Measurements from ENCODE around the gene BACE2. TPM values are rescaled to one million over a fixed set of nuclear protein-coding genes. Genes with fewer than 3 reads are reported as not detected.

BACE2 gene
- total RNA-seq, 1 donor from 2014 or later: 16.8 TPM

DNA sequence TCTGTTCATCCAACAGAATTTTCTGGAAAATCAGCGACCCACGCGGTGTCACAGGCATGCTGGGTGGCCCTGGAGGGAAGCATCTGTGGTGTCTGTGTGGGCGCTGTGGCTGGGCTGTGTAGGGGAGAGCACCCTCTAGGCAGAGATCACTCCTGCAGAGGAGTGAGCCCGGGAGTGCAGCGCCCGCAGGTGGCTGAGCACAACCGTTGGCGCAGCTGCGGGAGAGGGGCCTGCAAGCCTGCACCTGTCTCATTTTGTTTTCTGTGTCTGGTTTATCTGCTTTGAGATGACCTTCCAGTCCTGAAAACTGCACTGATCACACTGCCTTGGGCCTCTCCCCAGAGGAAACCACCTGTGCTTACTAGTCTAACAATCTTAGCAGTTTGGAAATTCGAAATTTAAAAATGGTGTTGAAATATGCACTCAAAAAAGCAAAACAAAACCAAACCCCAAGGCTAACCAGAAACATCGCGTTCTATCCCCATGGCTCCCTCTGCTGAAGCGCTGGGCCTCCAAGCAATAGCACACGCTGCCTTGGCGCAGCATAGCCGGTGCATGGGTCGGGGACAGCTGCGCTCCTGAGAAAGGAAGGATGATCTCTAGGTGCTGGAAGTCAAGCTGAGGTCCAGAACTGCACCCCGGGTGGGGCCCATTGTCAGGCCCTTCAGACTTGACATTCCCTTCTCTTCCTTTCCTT lies 153.4 kb downstream of the BACE2 start:
- no peaks in the 10 kb centered on the region for H3K9me3 Mint-ChIP-seq (ENCODE audit: unreplicated experiment)
- H3K4me2 ChIP-seq (ENCODE audit: low read length): no peak overlapping the region

DNA sequence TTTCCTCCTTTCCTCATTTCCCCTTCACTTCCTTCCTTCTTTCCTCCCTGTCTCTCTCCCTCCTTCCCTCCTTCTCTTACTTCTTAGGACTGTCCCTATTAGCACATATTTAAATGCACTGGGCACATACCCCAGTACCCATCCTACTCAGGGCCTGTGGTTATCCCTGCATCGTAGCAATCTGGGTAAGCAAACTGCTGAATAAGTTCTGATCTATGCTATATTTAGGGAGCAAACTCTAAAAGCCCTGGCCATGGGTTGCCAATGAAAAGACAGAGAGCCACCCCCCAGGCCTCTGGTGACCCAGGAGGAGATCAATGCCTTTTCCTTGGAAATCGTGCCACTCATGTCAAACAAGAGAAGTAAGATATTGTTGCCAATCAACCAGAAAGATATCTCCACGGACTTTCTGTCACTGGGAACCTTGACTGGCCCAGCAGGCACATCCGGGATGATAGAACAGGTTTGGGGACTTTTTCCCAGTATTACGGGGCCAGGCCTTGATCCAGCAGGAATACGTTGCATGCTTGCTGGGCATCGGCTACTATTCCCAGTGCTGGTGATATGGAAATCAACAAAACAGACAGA lies 154.0 kb downstream of the BACE2 start:
- no peaks in the 10 kb centered on the region for H3K4me1 Mint-ChIP-seq (ENCODE audit: low read depth, unreplicated experiment)
- H3K4me1 ChIP-seq (ENCODE audit: insufficient read depth, low read length): no peaks in the 10 kb centered on the region
- no peak overlapping the region for H3K27ac Mint-ChIP-seq (ENCODE audit: unreplicated experiment)
- no peak for DNase-seq (ENCODE audit: low read depth)
- no peak overlapping the region for H2AFZ ChIP-seq (ENCODE audit: low read depth, low read length)
- no peaks in the 10 kb centered on the region for H3K9me3 Mint-ChIP-seq (ENCODE audit: unreplicated experiment)
- peaks cover 53% of the 10 kb centered on the region for H3K27me3 Mint-ChIP-seq (ENCODE audit: low read depth, unreplicated experiment)
- no peaks in the 10 kb centered on the region for H3K79me2 ChIP-seq (ENCODE audit: insufficient read depth, low read length)
- H3K36me3 Mint-ChIP-seq (ENCODE audit: low read depth, unreplicated experiment): no peaks in the 10 kb centered on the region
- FAIRE-seq: no peak
- peaks cover 8% of the 10 kb centered on the region for H3K27me3 ChIP-seq (ENCODE audit: insufficient read depth, low read length)
- no peak overlapping the region for H3K4me3 ChIP-seq (ENCODE audit: insufficient read depth, low read depth, low read length)
- no peak overlapping the region for H3K4me3 Mint-ChIP-seq (ENCODE audit: unreplicated experiment)
- no peaks in the 10 kb centered on the region for H3K9me3 ChIP-seq (ENCODE audit: insufficient read depth, low read depth, low read length)
- no peaks in the 10 kb centered on the region for H4K20me1 ChIP-seq (ENCODE audit: insufficient read depth, low read length)
- no peak overlapping the region for H3K9ac ChIP-seq (ENCODE audit: low read length)
- no peak overlapping the region for H3K4me2 ChIP-seq (ENCODE audit: low read length)
- no peaks in the 10 kb centered on the region for H3K36me3 ChIP-seq (ENCODE audit: insufficient read depth, low read length)
- H3K27ac ChIP-seq (ENCODE audit: low read depth, low read length): no peak overlapping the region
- TF ChIP-seq, protein P1, sequence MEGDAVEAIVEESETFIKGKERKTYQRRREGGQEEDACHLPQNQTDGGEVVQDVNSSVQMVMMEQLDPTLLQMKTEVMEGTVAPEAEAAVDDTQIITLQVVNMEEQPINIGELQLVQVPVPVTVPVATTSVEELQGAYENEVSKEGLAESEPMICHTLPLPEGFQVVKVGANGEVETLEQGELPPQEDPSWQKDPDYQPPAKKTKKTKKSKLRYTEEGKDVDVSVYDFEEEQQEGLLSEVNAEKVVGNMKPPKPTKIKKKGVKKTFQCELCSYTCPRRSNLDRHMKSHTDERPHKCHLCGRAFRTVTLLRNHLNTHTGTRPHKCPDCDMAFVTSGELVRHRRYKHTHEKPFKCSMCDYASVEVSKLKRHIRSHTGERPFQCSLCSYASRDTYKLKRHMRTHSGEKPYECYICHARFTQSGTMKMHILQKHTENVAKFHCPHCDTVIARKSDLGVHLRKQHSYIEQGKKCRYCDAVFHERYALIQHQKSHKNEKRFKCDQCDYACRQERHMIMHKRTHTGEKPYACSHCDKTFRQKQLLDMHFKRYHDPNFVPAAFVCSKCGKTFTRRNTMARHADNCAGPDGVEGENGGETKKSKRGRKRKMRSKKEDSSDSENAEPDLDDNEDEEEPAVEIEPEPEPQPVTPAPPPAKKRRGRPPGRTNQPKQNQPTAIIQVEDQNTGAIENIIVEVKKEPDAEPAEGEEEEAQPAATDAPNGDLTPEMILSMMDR (IDR thresholded peaks at IDR 0.05; ENCODE audit: insufficient read depth, low read depth, low read length): no peak
- TF ChIP-seq EZH2 (IDR thresholded peaks at IDR 0.05; ENCODE audit: insufficient read depth, low read length): no peak

More for the DNA sequence above, 153.4 kb downstream of the BACE2 start:
- no peaks in the 10 kb centered on the region for H3K36me3 Mint-ChIP-seq (ENCODE audit: low read depth, unreplicated experiment)
- H3K27ac Mint-ChIP-seq (ENCODE audit: unreplicated experiment): no peak overlapping the region
- no peaks in the 10 kb centered on the region for H3K36me3 ChIP-seq (ENCODE audit: insufficient read depth, low read length)
- H4K20me1 ChIP-seq (ENCODE audit: insufficient read depth, low read length): no peaks in the 10 kb centered on the region
- H3K9me3 ChIP-seq (ENCODE audit: insufficient read depth, low read depth, low read length): no peaks in the 10 kb centered on the region
- no peak overlapping the region for H2AFZ ChIP-seq (ENCODE audit: low read depth, low read length)
- H3K27me3 Mint-ChIP-seq (ENCODE audit: low read depth, unreplicated experiment): peaks cover 53% of the 10 kb centered on the region
- H3K4me1 Mint-ChIP-seq (ENCODE audit: low read depth, unreplicated experiment): no peaks in the 10 kb centered on the region
- H3K4me1 ChIP-seq (ENCODE audit: insufficient read depth, low read length): no peaks in the 10 kb centered on the region
- TF ChIP-seq, protein P1 (IDR thresholded peaks at IDR 0.05; ENCODE audit: insufficient read depth, low read depth, low read length): no peak
- TF ChIP-seq EZH2 (IDR thresholded peaks at IDR 0.05; ENCODE audit: insufficient read depth, low read length): no peak
- H3K4me3 Mint-ChIP-seq (ENCODE audit: unreplicated experiment): no peak overlapping the region
- no peak overlapping the region for H3K4me3 ChIP-seq (ENCODE audit: insufficient read depth, low read depth, low read length)
- no peak for DNase-seq (ENCODE audit: low read depth)
- no peaks in the 10 kb centered on the region for H3K79me2 ChIP-seq (ENCODE audit: insufficient read depth, low read length)
- no peak for FAIRE-seq
- H3K27ac ChIP-seq (ENCODE audit: low read depth, low read length): no peak overlapping the region
- peaks cover 10% of the 10 kb centered on the region for H3K27me3 ChIP-seq (ENCODE audit: insufficient read depth, low read length)
- no peak overlapping the region for H3K9ac ChIP-seq (ENCODE audit: low read length)
